ENCODE measurements around the gene SKA1.
"Not testable (repeated sequence)": the region's sequence is repeated elsewhere in the genome, so short reads cannot be mapped to it uniquely, and the experiment has no call there.

The SKA1 gene

GRCh38 chr18:50432915-50433314, 58.1 kb downstream of the SKA1 start:
- no peak for DNase-seq

GRCh38 chr18:50436742-50437141, 61.9 kb downstream of the SKA1 start:
- DNase-seq = not testable (repeated sequence)

GRCh38 chr18:50439460-50440015, 64.7 kb downstream of the SKA1 start:
- no peak for DNase-seq

GRCh38 chr18:50441016-50441415, 66.2 kb downstream of the SKA1 start:
- DNase-seq = no peak

GRCh38 chr18:50441501-50441900, 66.7 kb downstream of the SKA1 start:
- no peak for DNase-seq

All from C1 segment of cervical spinal cord (tissue), 14 donors.